GM12873 (cell line): ENCODE data around the gene TBCEL.

Experiments
- TF ChIP-seq, protein P1 (sequence below): IDR thresholded peaks from 2 replicates; pipeline ENCODE4 v1.5.1; 2012; ENCODE audit warnings: low read depth, mild to moderate bottlenecking, moderate library complexity, low read length, control low read depth; ENCODE audit not compliant: insufficient read depth; ENCODE audit errors: missing control alignments

The TBCEL gene

DNA sequence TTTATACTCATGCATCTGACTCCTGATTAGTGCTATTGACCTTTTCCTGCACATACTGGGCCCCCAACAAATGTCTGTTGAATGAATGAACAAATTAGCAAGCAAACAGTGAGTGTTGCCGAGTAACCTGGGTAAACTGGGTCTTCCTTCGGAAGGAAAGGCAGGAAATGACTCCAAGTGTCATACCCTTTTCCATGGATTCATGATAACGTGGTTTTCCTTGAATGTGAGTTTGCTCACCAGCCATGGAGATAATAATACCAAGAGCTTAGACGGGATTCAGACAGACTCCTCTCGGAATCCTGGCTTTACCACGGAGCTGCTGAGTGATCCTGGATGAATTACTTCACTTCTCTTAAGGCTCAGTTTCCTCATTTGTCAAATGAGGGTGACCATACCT lies 93.9 kb downstream of the TBCEL start:
- TF ChIP-seq, protein P1, sequence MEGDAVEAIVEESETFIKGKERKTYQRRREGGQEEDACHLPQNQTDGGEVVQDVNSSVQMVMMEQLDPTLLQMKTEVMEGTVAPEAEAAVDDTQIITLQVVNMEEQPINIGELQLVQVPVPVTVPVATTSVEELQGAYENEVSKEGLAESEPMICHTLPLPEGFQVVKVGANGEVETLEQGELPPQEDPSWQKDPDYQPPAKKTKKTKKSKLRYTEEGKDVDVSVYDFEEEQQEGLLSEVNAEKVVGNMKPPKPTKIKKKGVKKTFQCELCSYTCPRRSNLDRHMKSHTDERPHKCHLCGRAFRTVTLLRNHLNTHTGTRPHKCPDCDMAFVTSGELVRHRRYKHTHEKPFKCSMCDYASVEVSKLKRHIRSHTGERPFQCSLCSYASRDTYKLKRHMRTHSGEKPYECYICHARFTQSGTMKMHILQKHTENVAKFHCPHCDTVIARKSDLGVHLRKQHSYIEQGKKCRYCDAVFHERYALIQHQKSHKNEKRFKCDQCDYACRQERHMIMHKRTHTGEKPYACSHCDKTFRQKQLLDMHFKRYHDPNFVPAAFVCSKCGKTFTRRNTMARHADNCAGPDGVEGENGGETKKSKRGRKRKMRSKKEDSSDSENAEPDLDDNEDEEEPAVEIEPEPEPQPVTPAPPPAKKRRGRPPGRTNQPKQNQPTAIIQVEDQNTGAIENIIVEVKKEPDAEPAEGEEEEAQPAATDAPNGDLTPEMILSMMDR: no peak

- TF ChIP-seq, protein P1: peak; percentile 2
Measured at GRCh38 chr11:121119440-121119839, 95.5 kb downstream of the TBCEL start.

- TF ChIP-seq, protein P1: no peak
Measured at GRCh38 chr11:121122328-121122727, 98.4 kb downstream of the TBCEL start.

DNA sequence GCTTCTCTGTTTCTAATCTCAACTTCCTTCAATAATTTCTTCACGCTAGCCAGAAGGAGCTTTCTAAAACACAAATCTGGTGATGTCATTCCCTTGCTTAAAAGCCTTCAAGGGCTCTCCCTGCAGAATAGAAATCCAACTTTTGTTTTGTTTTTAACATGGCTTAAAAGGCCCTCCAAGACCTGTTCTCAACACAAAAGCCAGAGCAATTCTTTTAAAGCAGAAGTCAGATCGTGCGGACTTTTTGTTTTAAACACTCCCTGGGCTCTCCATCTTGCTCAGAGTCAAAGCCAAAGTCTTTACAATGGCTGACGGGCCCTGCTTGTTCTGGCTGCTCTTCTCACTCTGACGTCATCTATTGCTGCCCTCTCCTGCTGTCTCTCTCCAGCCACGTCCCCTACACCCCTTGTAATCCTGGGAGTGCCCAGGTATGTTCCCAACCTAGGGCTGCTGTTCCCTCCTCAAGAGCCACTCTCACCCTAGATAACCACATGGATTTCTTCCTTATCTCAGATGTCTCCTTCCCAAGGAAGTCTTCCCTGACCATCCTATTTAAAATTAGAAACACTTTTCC lies 99.7 kb downstream of the TBCEL start:
- TF ChIP-seq, protein P1: no peak

DNA sequence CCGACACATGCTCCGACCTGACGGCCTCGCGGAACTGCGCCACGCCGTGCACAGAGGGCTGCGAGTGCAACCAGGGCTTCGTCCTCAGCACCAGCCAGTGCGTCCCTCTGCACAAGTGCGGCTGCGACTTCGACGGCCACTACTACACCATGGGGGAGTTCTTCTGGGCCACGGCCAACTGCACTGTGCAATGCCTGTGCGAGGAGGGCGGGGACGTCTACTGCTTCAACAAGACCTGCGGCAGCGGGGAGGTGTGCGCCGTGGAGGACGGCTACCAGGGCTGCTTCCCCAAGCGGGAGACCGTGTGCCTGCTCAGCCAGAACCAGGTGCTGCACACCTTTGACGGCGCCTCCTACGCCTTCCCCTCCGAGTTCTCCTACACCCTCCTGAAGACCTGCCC lies 103.9 kb downstream of the TBCEL start:
- TF ChIP-seq, protein P1: no peak

DNA sequence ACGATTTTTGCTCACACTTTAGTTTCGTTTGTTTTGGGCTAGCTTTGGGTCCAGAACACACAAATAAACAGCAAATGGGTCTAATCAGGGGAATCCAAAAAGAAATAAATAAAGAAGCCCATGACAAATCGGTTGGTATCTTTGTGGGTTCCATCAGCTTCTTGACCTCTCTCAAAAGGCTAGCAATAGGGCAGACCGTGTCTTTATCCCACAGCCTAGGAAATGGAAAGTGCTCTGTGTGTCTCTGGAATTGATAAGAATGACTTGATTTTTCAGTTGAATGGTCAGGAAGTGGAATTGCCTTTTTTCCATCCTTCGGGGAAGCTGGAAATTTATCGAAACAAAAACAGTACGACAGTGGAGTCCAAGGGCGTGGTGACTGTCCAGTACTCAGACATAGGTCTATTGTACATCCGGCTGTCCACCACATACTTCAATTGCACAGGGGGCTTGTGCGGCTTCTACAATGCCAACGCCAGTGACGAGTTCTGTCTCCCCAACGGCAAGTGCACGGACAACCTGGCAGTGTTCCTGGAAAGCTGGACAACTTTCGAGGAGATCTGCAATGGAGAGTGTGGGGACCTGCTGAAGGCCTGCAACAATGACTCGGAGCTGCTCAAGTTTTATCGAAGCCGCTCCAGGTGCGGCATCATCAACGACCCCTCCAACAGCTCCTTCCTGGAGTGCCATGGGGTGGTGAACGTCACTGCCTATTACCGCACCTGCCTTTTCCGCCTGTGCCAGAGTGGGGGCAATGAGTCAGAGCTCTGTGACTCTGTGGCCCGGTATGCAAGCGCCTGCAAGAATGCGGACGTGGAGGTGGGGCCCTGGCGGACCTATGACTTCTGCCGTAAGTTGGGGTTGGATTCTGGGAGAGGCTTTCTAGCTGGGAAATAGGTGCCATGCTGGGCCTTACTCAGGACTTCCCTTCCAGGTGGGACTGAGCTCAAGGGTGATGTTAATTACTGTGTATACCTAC lies 105.7 kb downstream of the TBCEL start:
- TF ChIP-seq, protein P1: no peak

DNA sequence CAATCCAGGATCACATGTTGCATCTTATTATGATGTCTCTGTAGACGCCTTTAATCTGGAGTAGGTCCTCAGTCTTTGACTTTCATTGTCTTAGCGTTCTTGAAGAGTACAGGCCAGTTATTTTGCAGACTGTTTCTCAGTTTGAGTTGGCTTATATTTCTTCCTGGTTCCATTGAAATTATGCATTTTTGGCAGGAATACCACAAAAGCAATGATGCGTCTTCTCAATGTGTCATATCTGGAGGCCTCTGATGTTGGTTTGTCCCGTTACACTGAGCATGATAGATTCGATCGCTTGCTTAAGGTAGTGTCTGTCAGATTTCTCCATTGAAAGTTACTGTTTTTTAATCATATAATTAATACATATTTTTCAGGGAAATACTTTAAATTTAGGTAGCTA lies 107.8 kb downstream of the TBCEL start:
- TF ChIP-seq, protein P1: no peak
